ENCODE measurements around the gene P3H2.

Gene P3H2

GRCh38 chr3:190055773-190056172 is 64.9 kb downstream of the P3H2 start:
- no peak for DNase-seq (ENCODE audit: extremely low read depth, low read depth)
- no peak for TF ChIP-seq CTCF (IDR thresholded peaks at IDR 0.05; ENCODE audit: low read depth, low read length)

- no peak; the same call in 1 of the 2 replicates for TF ChIP-seq CTCF (IDR thresholded peaks at IDR 0.05; ENCODE audit: low read depth, low read length)
- DNase-seq (ENCODE audit: extremely low read depth, low read depth), result peak; percentile 18
Measured at GRCh38 chr3:190053919-190054672, 66.6 kb downstream of the P3H2 start.

GRCh38 chr3:190051641-190052040 is 69.1 kb downstream of the P3H2 start:
- no peak for DNase-seq (ENCODE audit: extremely low read depth, low read depth)
- no peak for TF ChIP-seq CTCF (IDR thresholded peaks at IDR 0.05; ENCODE audit: low read depth, low read length)

GRCh38 chr3:190048932-190049441 is 71.7 kb downstream of the P3H2 start:
- DNase-seq (ENCODE audit: extremely low read depth, low read depth), result peak; percentile 38
- TF ChIP-seq CTCF (IDR thresholded peaks at IDR 0.05; ENCODE audit: low read depth, low read length), result no peak

- no peak for TF ChIP-seq CTCF (IDR thresholded peaks at IDR 0.05; ENCODE audit: low read depth, low read length)
Measured at GRCh38 chr3:190044974-190045373, 75.7 kb downstream of the P3H2 start.

GRCh38 chr3:190044142-190044541 is 76.6 kb downstream of the P3H2 start:
- no peak for DNase-seq (ENCODE audit: extremely low read depth, low read depth)
- no peak for TF ChIP-seq CTCF (IDR thresholded peaks at IDR 0.05; ENCODE audit: low read depth, low read length)

More at GRCh38 chr3:190044974-190045373, 75.7 kb downstream of the P3H2 start:
- DNase-seq (ENCODE audit: extremely low read depth, low read depth), result no peak

GRCh38 chr3:190043741-190044140 is 77.0 kb downstream of the P3H2 start:
- no peak for DNase-seq (ENCODE audit: extremely low read depth, low read depth)
- no peak for TF ChIP-seq CTCF (IDR thresholded peaks at IDR 0.05; ENCODE audit: low read depth, low read length)
